Measurements from ENCODE around the gene IL17B. TPM values are rescaled to one million over a fixed set of nuclear protein-coding genes. Genes with fewer than 3 reads are reported as not detected.

Gene IL17B
- polyA plus RNA-seq, 1 donor (not counting 4 experiments of a cell fraction or from before 2014, with no cell fraction given): not detected

DNA sequence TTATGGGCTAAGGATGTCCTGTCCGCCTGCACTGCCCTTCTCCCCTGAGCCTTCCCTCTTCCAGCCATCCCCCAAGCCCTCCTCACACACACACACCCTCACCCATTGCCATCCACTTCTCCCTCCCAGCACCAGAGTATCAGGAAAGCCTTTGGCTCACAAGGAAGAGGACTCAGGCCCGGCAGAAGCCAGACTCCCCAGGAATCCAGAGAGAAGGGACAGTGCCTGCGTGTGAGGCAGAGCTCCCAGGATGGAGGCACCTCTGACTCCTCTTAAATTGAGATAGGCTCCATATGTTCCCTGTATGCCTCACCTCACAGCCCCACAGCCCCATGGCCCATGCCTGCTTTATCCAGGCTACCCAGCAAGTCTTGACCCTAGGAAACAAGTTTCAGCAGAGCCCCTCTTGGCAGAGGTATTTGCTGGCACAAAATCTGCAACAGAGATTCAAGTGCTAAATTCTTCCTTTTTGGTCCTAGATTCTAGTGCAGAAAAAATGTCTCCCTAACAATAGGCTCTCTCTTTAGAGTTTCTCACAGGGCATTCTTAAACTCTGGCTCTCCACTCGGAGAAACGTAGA, 761 bp downstream of the IL17B start:
- dilution Hi-C loops (cut with MboI; ENCODE audit: extremely low pct_ligation_motif_present, low sequenced_read_pairs): no loop called here
- no peaks in the 10 kb centered on the region for H3K36me3 ChIP-seq (ENCODE audit: control insufficient read depth in 2 of 2, extremely low read depth in 1 of 2, insufficient read depth in 2 of 2, low read length in 2 of 2)
- no peak for DNase-seq (ENCODE audit: low read depth, low spot score)
- TF ChIP-seq, protein P1, sequence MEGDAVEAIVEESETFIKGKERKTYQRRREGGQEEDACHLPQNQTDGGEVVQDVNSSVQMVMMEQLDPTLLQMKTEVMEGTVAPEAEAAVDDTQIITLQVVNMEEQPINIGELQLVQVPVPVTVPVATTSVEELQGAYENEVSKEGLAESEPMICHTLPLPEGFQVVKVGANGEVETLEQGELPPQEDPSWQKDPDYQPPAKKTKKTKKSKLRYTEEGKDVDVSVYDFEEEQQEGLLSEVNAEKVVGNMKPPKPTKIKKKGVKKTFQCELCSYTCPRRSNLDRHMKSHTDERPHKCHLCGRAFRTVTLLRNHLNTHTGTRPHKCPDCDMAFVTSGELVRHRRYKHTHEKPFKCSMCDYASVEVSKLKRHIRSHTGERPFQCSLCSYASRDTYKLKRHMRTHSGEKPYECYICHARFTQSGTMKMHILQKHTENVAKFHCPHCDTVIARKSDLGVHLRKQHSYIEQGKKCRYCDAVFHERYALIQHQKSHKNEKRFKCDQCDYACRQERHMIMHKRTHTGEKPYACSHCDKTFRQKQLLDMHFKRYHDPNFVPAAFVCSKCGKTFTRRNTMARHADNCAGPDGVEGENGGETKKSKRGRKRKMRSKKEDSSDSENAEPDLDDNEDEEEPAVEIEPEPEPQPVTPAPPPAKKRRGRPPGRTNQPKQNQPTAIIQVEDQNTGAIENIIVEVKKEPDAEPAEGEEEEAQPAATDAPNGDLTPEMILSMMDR (optimal IDR thresholded peaks at IDR 0.05 in 1 of 3, IDR thresholded peaks at IDR 0.05 in 1 of 3, conservative IDR thresholded peaks at IDR 0.05 in 1 of 3; ENCODE audit: extremely low read depth in 1 of 3, insufficient read depth in 2 of 3, low read length in 3 of 3): no peak
- TF ChIP-seq EZH2 (IDR thresholded peaks at IDR 0.05; ENCODE audit: low read length): no peak
- H2AFZ ChIP-seq (ENCODE audit: control insufficient read depth, low read length): no peak overlapping the region
- no peak overlapping the region for H3K9ac ChIP-seq (ENCODE audit: control insufficient read depth, extremely low read depth, insufficient read depth, low read length)
- H3K79me2 ChIP-seq (ENCODE audit: control insufficient read depth, insufficient read depth, low read length): no peaks in the 10 kb centered on the region
- H3K4me3 ChIP-seq (ENCODE audit: control insufficient read depth in 2 of 3, extremely low read depth in 1 of 3, insufficient read depth in 2 of 3, low read depth in 1 of 3, low read length in 3 of 3): no peak overlapping the region
- peaks cover 4% of the 10 kb centered on the region for H3K4me1 ChIP-seq (ENCODE audit: control insufficient read depth, extremely low read depth, insufficient read depth, low read length)
- no peaks in the 10 kb centered on the region for H4K20me1 ChIP-seq (ENCODE audit: control insufficient read depth, extremely low read depth, insufficient read depth, low read length)
- H3K9me1 ChIP-seq (ENCODE audit: control insufficient read depth, extremely low read depth, insufficient read depth, low read length): no peaks in the 10 kb centered on the region
- H3K27me3 ChIP-seq (ENCODE audit: control insufficient read depth, extremely low read depth, insufficient read depth, low read length): no peaks in the 10 kb centered on the region
- H3K9me3 ChIP-seq (ENCODE audit: control insufficient read depth, low read depth, low read length): no peaks in the 10 kb centered on the region
- no peak overlapping the region for H3K4me2 ChIP-seq (ENCODE audit: control insufficient read depth, extremely low read depth, insufficient read depth, low read depth, low read length)
- H3K27ac ChIP-seq (ENCODE audit: control insufficient read depth, insufficient read depth, low read length): no peak overlapping the region
- FAIRE-seq: peak; percentile 53

DNA sequence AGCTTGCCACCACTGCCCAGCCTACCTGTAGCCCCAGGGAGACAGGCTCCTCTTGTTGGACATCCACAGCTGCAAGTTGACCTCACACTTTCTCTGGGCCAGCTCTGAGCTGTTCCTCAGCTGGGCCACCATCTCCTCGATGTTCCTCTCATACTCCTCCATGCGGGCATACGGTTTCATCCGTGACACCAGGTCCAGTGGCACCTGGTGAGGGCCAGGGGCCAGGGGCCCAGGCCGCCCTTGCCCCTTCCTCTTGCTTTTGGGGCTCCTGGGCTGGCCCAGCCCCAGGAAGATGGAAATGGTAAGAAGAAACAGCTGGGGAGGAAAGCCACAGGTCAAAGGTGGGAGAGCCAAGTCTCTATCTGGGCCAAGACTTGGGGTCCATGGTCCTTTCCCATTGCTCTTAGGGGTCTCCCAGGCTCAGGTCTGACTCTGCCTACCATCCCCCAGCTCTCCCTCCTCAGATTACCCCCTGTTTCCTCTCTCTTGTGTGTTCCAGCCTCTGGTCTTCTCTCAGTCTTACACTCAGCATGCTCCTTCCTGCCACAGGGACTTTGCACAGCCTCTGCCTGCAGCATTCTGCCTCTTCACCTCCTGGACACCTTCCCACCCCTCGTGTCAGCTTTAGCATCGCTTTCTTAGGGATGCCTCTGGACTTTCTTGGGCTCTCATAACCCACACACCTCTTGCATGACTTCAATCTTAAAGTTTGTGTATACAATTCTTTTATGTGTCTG, 2.2 kb downstream of the IL17B start:
- Histone ChIP-seq H4K20me1 (ENCODE audit: control insufficient read depth, extremely low read depth, insufficient read depth, low read length) (no peaks in the 10 kb centered on the region), H3K79me2 (ENCODE audit: control insufficient read depth, insufficient read depth, low read length) (no peaks in the 10 kb centered on the region), H2AFZ (ENCODE audit: control insufficient read depth, low read length) (no peak overlapping the region), H3K4me1 (ENCODE audit: control insufficient read depth, extremely low read depth, insufficient read depth, low read length) (peaks cover 4% of the 10 kb centered on the region), H3K9ac (ENCODE audit: control insufficient read depth, extremely low read depth, insufficient read depth, low read length) (no peak overlapping the region), H3K4me3 (ENCODE audit: control insufficient read depth in 2 of 3, extremely low read depth in 1 of 3, insufficient read depth in 2 of 3, low read depth in 1 of 3, low read length in 3 of 3) (no peak overlapping the region), H3K9me1 (ENCODE audit: control insufficient read depth, extremely low read depth, insufficient read depth, low read length) (no peaks in the 10 kb centered on the region), H3K27ac (ENCODE audit: control insufficient read depth, insufficient read depth, low read length) (no peak overlapping the region), H3K4me2 (ENCODE audit: control insufficient read depth, extremely low read depth, insufficient read depth, low read depth, low read length) (no peak overlapping the region), H3K9me3 (ENCODE audit: control insufficient read depth, low read depth, low read length) (no peaks in the 10 kb centered on the region), H3K27me3 (ENCODE audit: control insufficient read depth, extremely low read depth, insufficient read depth, low read length) (no peaks in the 10 kb centered on the region), H3K36me3 (ENCODE audit: control insufficient read depth in 2 of 2, extremely low read depth in 1 of 2, insufficient read depth in 2 of 2, low read length in 2 of 2) (no peaks in the 10 kb centered on the region)
- FAIRE-seq (no peak), DNase-seq (ENCODE audit: low read depth, low spot score) (no peak)
- TF ChIP-seq EZH2 (IDR thresholded peaks at IDR 0.05; ENCODE audit: low read length): no peak
- TF ChIP-seq, protein P1 (optimal IDR thresholded peaks at IDR 0.05 in 1 of 3, IDR thresholded peaks at IDR 0.05 in 1 of 3, conservative IDR thresholded peaks at IDR 0.05 in 1 of 3; ENCODE audit: extremely low read depth in 1 of 3, insufficient read depth in 2 of 3, low read length in 3 of 3): no peak
- dilution Hi-C loops (cut with MboI; ENCODE audit: extremely low pct_ligation_motif_present, low sequenced_read_pairs): no loop called here

All from keratinocyte (primary cell).